Endothelial cell of umbilical vein (primary cell): ENCODE results near the gene PHOX2A. TPM values are rescaled to one million over a fixed set of nuclear protein-coding genes. Genes with fewer than 3 reads are reported as not detected.
A peak's percentile ranks its signal among the peaks of the same experiment; 100 is the strongest.

Experiments used
- BruUV-seq: library from RNA; stranded (reverse); fragments of 400-500 nt; replicated peaks from 2 replicates; lab custom pipeline; 2021; lab: Mats Ljungman, UMichigan
- CTCF ChIA-PET: fragments of 300-600, 350-600 bp; sonication (Branson Sonifier 250); formaldehyde crosslinking; loops from one replicate; lab custom pipeline; 2021; ENCODE audit warnings: antibody characterized with exemption, inconsistent platforms; lab: Charles Lee
- POLR2A ChIA-PET: fragments of 300-600, 350-600 bp; sonication (Branson Sonifier 250); formaldehyde crosslinking; loops from one replicate; lab custom pipeline; 2021; ENCODE audit warnings: antibody characterized with exemption, inconsistent platforms; lab: Charles Lee
- DNase-seq: peaks from one replicate; pipeline ENCODE4 v3.0.0-alpha.2; 2011; ENCODE audit warnings: low read depth, low spot score
- FAIRE-seq: peaks from 2 replicates; lab custom pipeline; 2011; peaks lifted over from hg19 to GRCh38; lab: Jason Lieb, UNC
- H2AFZ ChIP-seq: 2 replicates; pipeline ENCODE4 v1.6.0; 2012; ENCODE audit warnings: low read depth, low read length, control low read depth, inconsistent platforms
- H3K27ac ChIP-seq: 2 replicates; pipeline ENCODE4 v1.5.1; 2011; ENCODE audit warnings: low read depth, mild to moderate bottlenecking, control low read depth, low read length, moderate library complexity; ENCODE audit not compliant: insufficient read depth
- H3K27me3 ChIP-seq, 2 experiments: 2 replicates each; pipeline versions ENCODE4 v1.6.0 to v1.6.1; 2011; ENCODE audit warnings: low read length in 2 of 2, mixed read lengths in 1 of 2; ENCODE audit not compliant: control insufficient read depth in 2 of 2, insufficient read depth in 2 of 2
- H3K36me3 ChIP-seq, 2 experiments: 2 replicates in 1 of 2; 3 replicates in 1 of 2; pipeline ENCODE4 v1.5.1; 2011; ENCODE audit warnings: low read length in 2 of 2, mild to moderate bottlenecking in 1 of 2, moderate library complexity in 1 of 2; ENCODE audit not compliant: control insufficient read depth in 2 of 2, insufficient read depth in 2 of 2; ENCODE audit errors: extremely low read depth in 1 of 2
- H3K4me1 ChIP-seq: 3 replicates; pipeline ENCODE4 v1.5.1; 2011; ENCODE audit warnings: mild to moderate bottlenecking, low read length; ENCODE audit not compliant: control insufficient read depth, insufficient read depth; ENCODE audit errors: extremely low read depth
- H3K4me2 ChIP-seq: 2 replicates; pipeline ENCODE4 v1.6.1; 2011; ENCODE audit warnings: low read length, control low read depth, mixed read lengths; ENCODE audit not compliant: insufficient read depth
- H3K4me3 ChIP-seq, 3 experiments: fragments of 200-600 bp in 1 of 3; sonication (generic), shearing (Covaris generic) in 1 of 3; replicated peaks in 1 of 3; 2 replicates each; pipeline ENCODE4 v1.5.1; 2011 to 2016; ENCODE audit warnings: control low read depth in 3 of 3, low read length in 3 of 3, mild to moderate bottlenecking in 2 of 3, inconsistent platforms in 1 of 3, low read depth in 1 of 3, moderate library complexity in 1 of 3; ENCODE audit not compliant: insufficient read depth in 1 of 3
- H3K79me2 ChIP-seq: 2 replicates; pipeline ENCODE4 v1.6.0; 2012; ENCODE audit warnings: low read length, inconsistent platforms; ENCODE audit not compliant: control insufficient read depth, insufficient read depth
- H3K9ac ChIP-seq: replicated peaks from 2 replicates; pipeline ENCODE3; 2011; ENCODE audit warnings: low read length, control low read depth; ENCODE audit not compliant: insufficient read depth; ENCODE audit errors: extremely low read depth
- H3K9me1 ChIP-seq: replicated peaks from 3 replicates; pipeline ENCODE4 v1.6.0; 2011; ENCODE audit warnings: mild to moderate bottlenecking, low read length; ENCODE audit not compliant: control insufficient read depth, insufficient read depth; ENCODE audit errors: extremely low read depth
- H3K9me3 ChIP-seq: replicated peaks from 2 replicates; pipeline ENCODE4 v1.5.1; 2012; ENCODE audit warnings: low read length, inconsistent platforms; ENCODE audit not compliant: control insufficient read depth, insufficient read depth
- H4K20me1 ChIP-seq: replicated peaks from 2 replicates; pipeline ENCODE3; 2011; ENCODE audit warnings: mild to moderate bottlenecking, low read length; ENCODE audit not compliant: control insufficient read depth, insufficient read depth; ENCODE audit errors: extremely low read depth
- POLR2A ChIP-seq: IDR thresholded peaks from 2 replicates; pipeline ENCODE4 v1.6.1; 2012; ENCODE audit warnings: low read depth, mild to moderate bottlenecking, control low read depth, low read length
- POLR2AphosphoS5 ChIP-seq: IDR thresholded peaks from 2 replicates; pipeline ENCODE4 v1.6.1; 2012; ENCODE audit warnings: low read depth, mild to moderate bottlenecking, control low read depth, low read length, moderate library complexity; ENCODE audit not compliant: insufficient read depth
- dilution Hi-C: fragments of 300-500 bp; cut with MboI; formaldehyde crosslinking; loops from one replicate; pipeline ENCODE4 v1.15.0; 2019; ENCODE audit warnings: low sequenced_read_pairs; ENCODE audit not compliant: extremely low pct_ligation_motif_present
- intact Hi-C: fragments of 100-400 bp; cut with micrococcal nuclease; formaldehyde crosslinking; loops from one replicate; pipeline ENCODE4 v1.10.0; 2022
- polyA plus RNA-seq, 4 experiments: library from polyadenylated mRNA; depleted of rRNA in 3 of 4; stranded (reverse) in 3 of 4; unstranded in 1 of 4; fragments of >200 nt; gene quantifications; 2 replicates each; pipeline versions ENCODE4 v1.2.1 to v1.2.3, GENCODE V29; 2011 to 2012; ENCODE audit warnings: missing spikeins in 1 of 4
- total RNA-seq: library from RNA; stranded (reverse); gene quantifications from 2 replicates; pipeline ENCODE4 v1.2.3, GENCODE V29; 2021
- TF ChIP-seq, protein P1 (sequence below), 2 donors: IDR thresholded peaks; 1 replicate in 1 of 2; 2 replicates in 1 of 2; pipeline ENCODE4 v1.5.1; 2011; ENCODE audit warnings: low read length in 2 of 2, mild to moderate bottlenecking in 2 of 2, moderate library complexity in 2 of 2, control low read depth in 1 of 2, inconsistent platforms in 1 of 2, low read depth in 1 of 2; ENCODE audit not compliant: insufficient read depth in 1 of 2; ENCODE audit errors: extremely low read depth in 1 of 2
- TF ChIP-seq, protein P2 (sequence below): IDR thresholded peaks from 2 replicates; pipeline ENCODE4 v1.6.1; 2011; ENCODE audit not compliant: insufficient read depth, insufficient read length

PHOX2A gene
- total and polyA plus RNA-seq, 2 donors (not counting 3 experiments of a cell fraction or from before 2014, with no cell fraction given), result not detected

DNA sequence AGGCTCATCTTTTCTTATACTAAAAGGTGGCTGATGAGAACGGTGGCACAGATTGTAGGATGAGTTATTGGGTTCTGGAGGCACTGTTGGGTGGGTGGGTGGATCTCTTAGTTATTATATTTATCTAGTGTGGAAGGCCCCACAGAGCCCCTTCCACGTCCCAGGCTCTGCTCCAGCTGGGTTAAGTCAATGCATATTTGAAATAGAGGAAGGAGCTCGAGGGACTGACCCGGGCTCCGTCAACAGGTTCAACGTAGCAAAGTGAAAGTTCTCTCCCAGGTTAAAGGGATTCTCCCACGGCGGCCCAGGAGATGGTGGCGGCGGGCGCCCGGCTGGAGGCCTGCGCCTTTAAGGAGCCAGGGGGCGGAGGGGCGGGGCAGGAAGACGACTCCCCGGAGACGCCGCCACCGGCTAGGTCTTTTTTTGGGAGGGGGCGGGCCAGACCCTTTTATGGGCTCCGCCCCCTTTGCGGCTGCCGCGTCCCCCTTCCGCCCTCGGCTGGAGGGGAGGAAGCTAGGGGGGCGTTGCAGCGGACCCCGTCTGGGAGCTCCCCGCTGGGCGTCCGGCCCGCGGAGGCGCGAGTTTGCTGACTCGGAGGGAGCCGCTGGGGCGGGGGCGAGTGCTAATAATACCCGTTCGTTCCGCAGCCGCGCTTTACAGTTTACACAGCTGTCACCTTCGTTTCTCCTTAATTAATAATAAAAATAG, 20.9 kb downstream of the PHOX2A start:
- no peaks in the 10 kb centered on the region for H3K9me3 ChIP-seq
- peaks cover 4 to 7% of the 10 kb centered on the region in 2 experiments for H3K27me3 ChIP-seq
- TF ChIP-seq, protein P1, sequence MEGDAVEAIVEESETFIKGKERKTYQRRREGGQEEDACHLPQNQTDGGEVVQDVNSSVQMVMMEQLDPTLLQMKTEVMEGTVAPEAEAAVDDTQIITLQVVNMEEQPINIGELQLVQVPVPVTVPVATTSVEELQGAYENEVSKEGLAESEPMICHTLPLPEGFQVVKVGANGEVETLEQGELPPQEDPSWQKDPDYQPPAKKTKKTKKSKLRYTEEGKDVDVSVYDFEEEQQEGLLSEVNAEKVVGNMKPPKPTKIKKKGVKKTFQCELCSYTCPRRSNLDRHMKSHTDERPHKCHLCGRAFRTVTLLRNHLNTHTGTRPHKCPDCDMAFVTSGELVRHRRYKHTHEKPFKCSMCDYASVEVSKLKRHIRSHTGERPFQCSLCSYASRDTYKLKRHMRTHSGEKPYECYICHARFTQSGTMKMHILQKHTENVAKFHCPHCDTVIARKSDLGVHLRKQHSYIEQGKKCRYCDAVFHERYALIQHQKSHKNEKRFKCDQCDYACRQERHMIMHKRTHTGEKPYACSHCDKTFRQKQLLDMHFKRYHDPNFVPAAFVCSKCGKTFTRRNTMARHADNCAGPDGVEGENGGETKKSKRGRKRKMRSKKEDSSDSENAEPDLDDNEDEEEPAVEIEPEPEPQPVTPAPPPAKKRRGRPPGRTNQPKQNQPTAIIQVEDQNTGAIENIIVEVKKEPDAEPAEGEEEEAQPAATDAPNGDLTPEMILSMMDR (IDR thresholded peaks at IDR 0.05; ENCODE audit: extremely low read depth in 1 of 2, insufficient read depth in 1 of 2, low read depth in 1 of 2, low read length in 2 of 2), result peak in 1 of 2 donors; percentile 16
- TF ChIP-seq POLR2AphosphoS5 (peak; percentile 43), POLR2A (no peak)
- TF ChIP-seq, protein P2, sequence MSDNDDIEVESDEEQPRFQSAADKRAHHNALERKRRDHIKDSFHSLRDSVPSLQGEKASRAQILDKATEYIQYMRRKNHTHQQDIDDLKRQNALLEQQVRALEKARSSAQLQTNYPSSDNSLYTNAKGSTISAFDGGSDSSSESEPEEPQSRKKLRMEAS, result no peak
- peak overlapping the region; percentile 62 to 94 (median 70) for H3K4me3 ChIP-seq
- peak overlapping the region; percentile 89 for H2AFZ ChIP-seq
- peak; percentile 86 for FAIRE-seq
- no TSS peak for BruUV-seq
- peaks cover 9% of the 10 kb centered on the region for H3K4me1 ChIP-seq
- H3K79me2 ChIP-seq, result peaks cover 21% of the 10 kb centered on the region
- ChIA-PET POLR2A (interaction anchor here (1.0 to 1.5 kb wide), 2 partner anchors 111 to 151 kb away, joined by 3 to 5 read pairs; partner anchors contain the start of gene ANAPC15), CTCF (interaction anchor here (0.8 to 3.2 kb wide), 8 partner anchors 13 to 359 kb away, joined by 4 to 17 read pairs (median 6); no protein-coding TSS in a partner anchor)
- H4K20me1 ChIP-seq, result no peaks in the 10 kb centered on the region
- intact Hi-C loops, result loop anchor here (1.0 to 2.0 kb wide), 5 partner anchors 15 to 198 kb away; partner anchors contain the start of gene ANAPC15
- dilution Hi-C loops, result no loop called here
- H3K9me1 ChIP-seq, result no peaks in the 10 kb centered on the region
- peaks cover 2 to 10% of the 10 kb centered on the region in 2 experiments for H3K36me3 ChIP-seq
- H3K27ac ChIP-seq, result peak overlapping the region; percentile 60
- peak; percentile 93 for DNase-seq
- H3K4me2 ChIP-seq, result peak overlapping the region; percentile 89
- peak overlapping the region; percentile 82 for H3K9ac ChIP-seq
